ENCODE data around the gene FKRP. TPM values are rescaled to one million over a fixed set of nuclear protein-coding genes. Genes with fewer than 3 reads are reported as not detected.

The FKRP gene
- 20.5 TPM in 2 replicates for polyA plus RNA-seq (2013)

GRCh38 chr19:46745521-46746280, at the start of gene FKRP:
FKRP (plus strand) TSS chr19:46746057; CDS start chr19:46755451, 9,394 bp downstream.
- peak in 1 of 2 donors; percentile 31 for DNase-seq
- H3K36me3 ChIP-seq (ENCODE audit: control insufficient read depth in 1 of 2, insufficient read depth in 2 of 2, low read length in 2 of 2): peaks cover 12 to 18% of the 10 kb centered on the region in 2 experiments

GRCh38 chr19:46696866-46697203, 49.0 kb upstream of the FKRP start:
- H4K91ac ChIP-seq (ENCODE audit: low read depth, low read length): no peak overlapping the region
- H3K4me3 ChIP-seq (ENCODE audit: low read depth, low read length): no peak overlapping the region
- H2BK12ac ChIP-seq (ENCODE audit: low read length): no peak overlapping the region
- no peaks in the 10 kb centered on the region for H3K79me1 ChIP-seq (ENCODE audit: low read length)
- no peak overlapping the region for H4K8ac ChIP-seq (ENCODE audit: low read depth, low read length)
- H2BK120ac ChIP-seq (ENCODE audit: insufficient read depth, low read length, poor library complexity): no peak overlapping the region
- no peak for DNase-seq
- H3K4ac ChIP-seq (ENCODE audit: low read depth, low read length): no peak overlapping the region
- H3K9ac ChIP-seq (ENCODE audit: low read length): no peak overlapping the region
- H2AFZ ChIP-seq (ENCODE audit: insufficient read depth, low read length, poor library complexity): no peak overlapping the region
- no CpG with 5 or more reads among the region's 9 CpGs for WGBS (ENCODE audit: extremely low coverage, insufficient coverage, insufficient read length)
- H3K14ac ChIP-seq (ENCODE audit: low read length): no peak overlapping the region
- H3K79me2 ChIP-seq (ENCODE audit: control insufficient read depth, insufficient read depth, low read length, poor library complexity): no peaks in the 10 kb centered on the region
- H3K4me2 ChIP-seq (ENCODE audit: low read length): no peak overlapping the region
- H3K18ac ChIP-seq (ENCODE audit: low read length): no peak overlapping the region
- H3K27me3 ChIP-seq (ENCODE audit: insufficient read depth, low read length): no peaks in the 10 kb centered on the region
- H3K4me1 ChIP-seq (ENCODE audit: control insufficient read depth in 1 of 2, insufficient read depth in 2 of 2, low read length in 2 of 2): peaks cover 0 to 2% of the 10 kb centered on the region in 2 experiments
- H2BK5ac ChIP-seq (ENCODE audit: low read depth, low read length, poor library complexity): no peak overlapping the region
- H2AK5ac ChIP-seq (ENCODE audit: low read length): no peak overlapping the region
- H4K12ac ChIP-seq (ENCODE audit: low read depth, low read length): no peak overlapping the region
- H3K27ac ChIP-seq (ENCODE audit: low read depth, low read length): no peak overlapping the region
- H3K9me3 ChIP-seq (ENCODE audit: insufficient read depth, low read depth, low read length): no peaks in the 10 kb centered on the region
- peaks cover 82 to 87% of the 10 kb centered on the region in 2 experiments for H3K36me3 ChIP-seq (ENCODE audit: control insufficient read depth in 1 of 2, insufficient read depth in 2 of 2, low read length in 2 of 2)
- no peak overlapping the region for H3K23ac ChIP-seq (ENCODE audit: low read length)

More at GRCh38 chr19:46745521-46746280, at the start of gene FKRP:
- no peak within 1 kb of the TSS for H3K23ac ChIP-seq (ENCODE audit: low read length)
- H2BK5ac ChIP-seq (ENCODE audit: low read depth, low read length, poor library complexity): peak within 1 kb of the TSS; percentile 86
- H3K4me2 ChIP-seq (ENCODE audit: low read length): peak within 1 kb of the TSS; percentile 95
- H3K14ac ChIP-seq (ENCODE audit: low read length): peak within 1 kb of the TSS; percentile 96
- peak within 1 kb of the TSS; percentile 59 for H2AK5ac ChIP-seq (ENCODE audit: low read length)
- peak within 1 kb of the TSS; percentile 94 for H3K18ac ChIP-seq (ENCODE audit: low read length)
- no CpG with 5 or more reads among the region's 68 CpGs for WGBS (ENCODE audit: extremely low coverage, insufficient coverage, insufficient read length)
- peak within 1 kb of the TSS; percentile 93 for H4K8ac ChIP-seq (ENCODE audit: low read depth, low read length)
- peaks cover 34% of the 10 kb centered on the region for H3K79me2 ChIP-seq (ENCODE audit: control insufficient read depth, insufficient read depth, low read length, poor library complexity)
- no peak within 1 kb of the TSS for H2BK12ac ChIP-seq (ENCODE audit: low read length)
- peak within 1 kb of the TSS; percentile 88 for H4K12ac ChIP-seq (ENCODE audit: low read depth, low read length)
- peak within 1 kb of the TSS; percentile 80 for H2AFZ ChIP-seq (ENCODE audit: insufficient read depth, low read length, poor library complexity)
- H3K79me1 ChIP-seq (ENCODE audit: low read length): peaks cover 14% of the 10 kb centered on the region
- no peaks in the 10 kb centered on the region for H3K9me3 ChIP-seq (ENCODE audit: insufficient read depth, low read depth, low read length)
- peaks cover 6 to 7% of the 10 kb centered on the region in 2 experiments for H3K4me1 ChIP-seq (ENCODE audit: control insufficient read depth in 1 of 2, insufficient read depth in 2 of 2, low read length in 2 of 2)
- peak within 1 kb of the TSS; percentile 98 for H3K9ac ChIP-seq (ENCODE audit: low read length)
- peak within 1 kb of the TSS; percentile 62 for H3K27ac ChIP-seq (ENCODE audit: low read depth, low read length)
- H3K27me3 ChIP-seq (ENCODE audit: insufficient read depth, low read length): no peaks in the 10 kb centered on the region
- peak within 1 kb of the TSS; percentile 97 for H3K4me3 ChIP-seq (ENCODE audit: low read depth, low read length)
- H2BK120ac ChIP-seq (ENCODE audit: insufficient read depth, low read length, poor library complexity): peak within 1 kb of the TSS; percentile 85
- peak within 1 kb of the TSS; percentile 99 for H3K4ac ChIP-seq (ENCODE audit: low read depth, low read length)
- peak within 1 kb of the TSS; percentile 96 for H4K91ac ChIP-seq (ENCODE audit: low read depth, low read length)

- Histone ChIP-seq H3K14ac (ENCODE audit: low read length) (no peak overlapping the region), H3K79me1 (ENCODE audit: low read length) (no peaks in the 10 kb centered on the region), H3K4me1 (ENCODE audit: control insufficient read depth in 1 of 2, insufficient read depth in 2 of 2, low read length in 2 of 2) (peaks cover 0 to 2% of the 10 kb centered on the region in 2 experiments), H3K27ac (ENCODE audit: low read depth, low read length) (no peak overlapping the region), H4K12ac (ENCODE audit: low read depth, low read length) (no peak overlapping the region), H2BK5ac (ENCODE audit: low read depth, low read length, poor library complexity) (no peak overlapping the region), H2BK120ac (ENCODE audit: insufficient read depth, low read length, poor library complexity) (no peak overlapping the region), H2AK5ac (ENCODE audit: low read length) (no peak overlapping the region), H3K23ac (ENCODE audit: low read length) (no peak overlapping the region), H3K27me3 (ENCODE audit: insufficient read depth, low read length) (no peaks in the 10 kb centered on the region), H2AFZ (ENCODE audit: insufficient read depth, low read length, poor library complexity) (no peak overlapping the region), H3K4ac (ENCODE audit: low read depth, low read length) (no peak overlapping the region), H3K4me2 (ENCODE audit: low read length) (peak overlapping the region; percentile 52), H3K4me3 (ENCODE audit: low read depth, low read length) (no peak overlapping the region), H3K9me3 (ENCODE audit: insufficient read depth, low read depth, low read length) (no peaks in the 10 kb centered on the region), H3K79me2 (ENCODE audit: control insufficient read depth, insufficient read depth, low read length, poor library complexity) (no peaks in the 10 kb centered on the region), H3K36me3 (ENCODE audit: control insufficient read depth in 1 of 2, insufficient read depth in 2 of 2, low read length in 2 of 2) (peaks cover 79 to 85% of the 10 kb centered on the region in 2 experiments), H4K91ac (ENCODE audit: low read depth, low read length) (no peak overlapping the region), H3K9ac (ENCODE audit: low read length) (no peak overlapping the region), H4K8ac (ENCODE audit: low read depth, low read length) (no peak overlapping the region), H3K18ac (ENCODE audit: low read length) (no peak overlapping the region), H2BK12ac (ENCODE audit: low read length) (no peak overlapping the region)
- peak; percentile 77 to 85 for DNase-seq
- WGBS (ENCODE audit: extremely low coverage, insufficient coverage, insufficient read length): no CpG with 5 or more reads among the region's 39 CpGs
Observed at GRCh38 chr19:46697204-46697960, 48.5 kb upstream of the FKRP start.

GRCh38 chr19:46698395-46699321, 47.2 kb upstream of the FKRP start:
- Histone ChIP-seq H2AK5ac (ENCODE audit: low read length) (no peak overlapping the region), H3K9me3 (ENCODE audit: insufficient read depth, low read depth, low read length) (no peaks in the 10 kb centered on the region), H3K36me3 (ENCODE audit: control insufficient read depth in 1 of 2, insufficient read depth in 2 of 2, low read length in 2 of 2) (peaks cover 77 to 81% of the 10 kb centered on the region in 2 experiments), H3K4me1 (ENCODE audit: control insufficient read depth in 1 of 2, insufficient read depth in 2 of 2, low read length in 2 of 2) (peaks cover 0 to 2% of the 10 kb centered on the region in 2 experiments), H4K91ac (ENCODE audit: low read depth, low read length) (no peak overlapping the region), H3K4me2 (ENCODE audit: low read length) (no peak overlapping the region), H3K27ac (ENCODE audit: low read depth, low read length) (no peak overlapping the region), H3K9ac (ENCODE audit: low read length) (no peak overlapping the region), H3K14ac (ENCODE audit: low read length) (no peak overlapping the region), H2BK12ac (ENCODE audit: low read length) (no peak overlapping the region), H3K79me2 (ENCODE audit: control insufficient read depth, insufficient read depth, low read length, poor library complexity) (no peaks in the 10 kb centered on the region), H4K12ac (ENCODE audit: low read depth, low read length) (no peak overlapping the region), H3K27me3 (ENCODE audit: insufficient read depth, low read length) (no peaks in the 10 kb centered on the region), H2AFZ (ENCODE audit: insufficient read depth, low read length, poor library complexity) (no peak overlapping the region), H3K79me1 (ENCODE audit: low read length) (no peaks in the 10 kb centered on the region), H3K23ac (ENCODE audit: low read length) (no peak overlapping the region), H3K4me3 (ENCODE audit: low read depth, low read length) (no peak overlapping the region), H2BK5ac (ENCODE audit: low read depth, low read length, poor library complexity) (no peak overlapping the region), H2BK120ac (ENCODE audit: insufficient read depth, low read length, poor library complexity) (no peak overlapping the region), H3K18ac (ENCODE audit: low read length) (no peak overlapping the region), H4K8ac (ENCODE audit: low read depth, low read length) (no peak overlapping the region), H3K4ac (ENCODE audit: low read depth, low read length) (no peak overlapping the region)
- no CpG with 5 or more reads among the region's 11 CpGs for WGBS (ENCODE audit: extremely low coverage, insufficient coverage, insufficient read length)
- no peak for DNase-seq

Measured in trophoblast cell (in vitro differentiated cells and primary cell).